ENCODE results near the gene LDLRAD4.

Gene LDLRAD4

GRCh38 chr18:13437034-13437433, 218.5 kb downstream of the LDLRAD4 start:
- DNase-seq (ENCODE audit: low read depth in 2 of 2) = no peak
- no peak overlapping the region for H3K4me3 ChIP-seq (replicated peaks in 1 of 2; ENCODE audit: low read depth in 2 of 2, low read length in 2 of 2)
- TF ChIP-seq CTCF (IDR thresholded peaks at IDR 0.05; ENCODE audit: low read depth, low read length) = no peak

- no peak for DNase-seq (ENCODE audit: low read depth in 2 of 2)
- TF ChIP-seq CTCF (IDR thresholded peaks at IDR 0.05; ENCODE audit: low read depth, low read length) = no peak
- H3K4me3 ChIP-seq (replicated peaks in 1 of 2; ENCODE audit: low read depth in 2 of 2, low read length in 2 of 2) = no peak overlapping the region
Measured at GRCh38 chr18:13437796-13438506, 219.4 kb downstream of the LDLRAD4 start.

- no peak for TF ChIP-seq CTCF (IDR thresholded peaks at IDR 0.05; ENCODE audit: low read depth, low read length)
- DNase-seq (ENCODE audit: low read depth in 2 of 2) = no peak
- no peak overlapping the region for H3K4me3 ChIP-seq (replicated peaks in 1 of 2; ENCODE audit: low read depth in 2 of 2, low read length in 2 of 2)
Measured at GRCh38 chr18:13438507-13439056, 220.0 kb downstream of the LDLRAD4 start.

- TF ChIP-seq CTCF (IDR thresholded peaks at IDR 0.05; ENCODE audit: low read depth, low read length) = no peak
- no peak overlapping the region for H3K4me3 ChIP-seq (replicated peaks in 1 of 2; ENCODE audit: low read depth in 2 of 2, low read length in 2 of 2)
- no peak for DNase-seq (ENCODE audit: low read depth in 2 of 2)
Measured at GRCh38 chr18:13439461-13439860, 220.9 kb downstream of the LDLRAD4 start.

- no peak overlapping the region for H3K4me3 ChIP-seq (replicated peaks in 1 of 2; ENCODE audit: low read depth in 2 of 2, low read length in 2 of 2)
- no peak for TF ChIP-seq CTCF (IDR thresholded peaks at IDR 0.05; ENCODE audit: low read depth, low read length)
- DNase-seq (ENCODE audit: low read depth in 2 of 2) = no peak
Measured at GRCh38 chr18:13440277-13441248, 222.0 kb downstream of the LDLRAD4 start.

- H3K4me3 ChIP-seq (replicated peaks in 1 of 2; ENCODE audit: low read depth in 2 of 2, low read length in 2 of 2) = no peak overlapping the region
- TF ChIP-seq CTCF (IDR thresholded peaks at IDR 0.05; ENCODE audit: low read depth, low read length) = no peak
- no peak for DNase-seq (ENCODE audit: low read depth in 2 of 2)
Measured at GRCh38 chr18:13441736-13442135, 223.2 kb downstream of the LDLRAD4 start.
